ENCODE results near the gene LRP1B.
"Not testable (repeated sequence)": the region's sequence is repeated elsewhere in the genome, so short reads cannot be mapped to it uniquely, and the experiment has no call there.

The LRP1B gene

GRCh38 chr2:140288213-140288612 lies 1842.6 kb downstream of the LRP1B start:
- DNase-seq (ENCODE audit: low spot score), result no peak
- no peak overlapping the region for H3K27ac ChIP-seq
- H3K4me3 ChIP-seq, result no peak overlapping the region
- no peak for TF ChIP-seq CTCF (IDR thresholded peaks at IDR 0.05)

GRCh38 chr2:140286377-140286776 lies 1844.4 kb downstream of the LRP1B start:
- TF ChIP-seq CTCF (IDR thresholded peaks at IDR 0.05), result no peak
- DNase-seq (ENCODE audit: low spot score), result no peak
- Histone ChIP-seq H3K4me3 (no peak overlapping the region), H3K27ac (no peak overlapping the region)

GRCh38 chr2:140277344-140277743 lies 1853.5 kb downstream of the LRP1B start:
- not testable (repeated sequence) for H3K4me3 ChIP-seq; H3K27ac ChIP-seq; DNase-seq (ENCODE audit: low spot score)

- no peak overlapping the region for H3K27ac ChIP-seq
- DNase-seq (ENCODE audit: low spot score), result no peak
- H3K4me3 ChIP-seq, result no peak overlapping the region
- no peak for TF ChIP-seq CTCF (IDR thresholded peaks at IDR 0.05)
Measured at GRCh38 chr2:140276661-140277060, 1854.2 kb downstream of the LRP1B start.

- Histone ChIP-seq H3K4me3 (no peak overlapping the region), H3K27ac (no peak overlapping the region)
- DNase-seq (ENCODE audit: low spot score), result no peak
- TF ChIP-seq CTCF (IDR thresholded peaks at IDR 0.05), result no peak
Measured at GRCh38 chr2:140275427-140275826, 1855.4 kb downstream of the LRP1B start.

- no peak overlapping the region for H3K4me3 ChIP-seq
- no peak for TF ChIP-seq CTCF (IDR thresholded peaks at IDR 0.05)
- DNase-seq (ENCODE audit: low spot score), result no peak
- H3K27ac ChIP-seq, result no peak overlapping the region
Measured at GRCh38 chr2:140274891-140275290, 1855.9 kb downstream of the LRP1B start.

GRCh38 chr2:140273958-140274357 lies 1856.9 kb downstream of the LRP1B start:
- no peak overlapping the region for H3K27ac ChIP-seq
- no peak overlapping the region for H3K4me3 ChIP-seq
- no peak for TF ChIP-seq CTCF (IDR thresholded peaks at IDR 0.05)
- no peak for DNase-seq (ENCODE audit: low spot score)

GRCh38 chr2:140273408-140273807 lies 1857.4 kb downstream of the LRP1B start:
- no peak overlapping the region for H3K27ac ChIP-seq
- DNase-seq (ENCODE audit: low spot score), result no peak
- no peak overlapping the region for H3K4me3 ChIP-seq
- no peak for TF ChIP-seq CTCF (IDR thresholded peaks at IDR 0.05)

All from coronary artery (tissue), 2 donors.